GM21526 (cell line): Measurements from ENCODE around the gene CXXC4.

Experiments used
- ATAC-seq: cut with Tn5 transposase; IDR thresholded peaks from one replicate; pipeline ENCODE4 v1.9.1; 2021; ENCODE audit warnings: moderate library complexity; ENCODE audit not compliant: unreplicated experiment, low FRiP score

The CXXC4 gene

DNA sequence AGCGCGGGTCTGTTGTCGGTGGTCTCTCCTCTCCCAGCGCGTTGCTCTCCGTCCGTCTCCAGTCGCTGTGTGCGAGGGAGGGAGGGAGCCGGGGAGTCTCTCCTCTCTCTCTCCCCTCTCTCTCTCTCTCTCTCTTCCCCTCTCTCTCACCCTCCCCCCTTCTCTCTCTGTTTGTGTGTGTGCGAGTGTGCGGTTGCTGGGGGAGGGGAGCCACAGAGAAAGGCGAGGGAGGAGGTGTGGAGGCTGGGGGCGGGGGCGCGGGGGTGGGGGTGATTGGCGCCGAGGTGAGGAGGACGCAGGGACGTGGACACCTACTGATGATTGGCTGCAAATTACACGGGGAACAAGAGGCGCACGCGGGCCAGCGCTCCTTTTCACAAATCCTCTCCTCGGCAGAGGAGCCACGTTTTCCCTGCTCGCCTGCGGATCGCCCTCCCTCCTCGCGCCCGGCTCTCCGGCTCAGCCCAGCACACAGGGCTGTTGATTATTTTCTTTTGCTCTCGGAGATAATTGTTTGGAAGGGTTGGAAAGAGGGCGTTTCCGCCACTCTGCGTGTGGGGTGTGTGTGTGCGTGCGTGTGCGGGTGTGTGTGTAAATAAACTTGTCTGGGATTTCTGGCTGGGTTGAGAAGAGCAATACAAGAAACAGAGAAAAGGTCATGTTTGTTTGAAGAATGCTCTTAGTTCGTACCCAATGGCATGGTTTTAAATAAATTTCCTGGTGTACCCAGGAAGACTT, at the start of gene CXXC4:
Gene CXXC4, minus strand, starts transcription at position 73 of the 738 bp plus-strand sequence. CDS start 3,092 bp downstream, outside the sequence.
- no peak for ATAC-seq

DNA sequence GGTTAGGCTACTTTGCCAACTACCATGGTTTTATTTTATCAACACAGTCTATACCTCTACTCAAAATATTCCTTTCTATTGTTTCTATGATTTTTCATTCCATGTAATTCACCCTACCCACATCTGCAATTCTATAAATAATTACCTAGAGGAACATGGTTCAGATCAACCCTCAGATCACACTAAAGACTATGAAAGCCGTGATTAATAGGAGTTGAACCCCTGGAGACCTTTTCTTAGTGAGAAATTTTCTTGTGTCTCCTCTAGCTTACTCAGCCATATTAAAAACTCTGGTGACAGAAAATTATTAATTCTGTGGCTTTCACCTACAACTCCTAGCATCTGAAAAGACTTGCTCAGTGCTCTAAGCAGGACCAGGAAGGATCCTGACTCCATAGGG, 38.5 kb upstream of the CXXC4 start:
- ATAC-seq: no peak

DNA sequence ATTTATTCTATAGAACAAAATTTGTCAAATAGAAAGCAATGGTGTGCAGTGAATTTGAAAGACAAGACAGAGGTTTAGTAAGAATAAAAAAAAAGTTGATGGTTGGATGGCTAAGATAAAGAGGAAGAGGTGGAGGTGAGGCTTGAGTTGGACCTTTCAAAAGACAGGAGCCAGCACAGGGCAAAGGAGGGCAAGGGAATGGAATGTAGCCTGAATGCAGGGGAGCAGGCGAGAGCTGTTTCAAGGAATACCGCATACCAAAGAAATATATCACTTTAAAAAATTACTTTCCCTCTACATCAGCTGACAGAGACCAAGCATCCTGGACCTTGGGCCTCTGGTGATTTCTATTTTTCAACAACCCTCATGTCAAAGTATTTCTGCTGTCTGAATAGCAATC, 38.0 kb upstream of the CXXC4 start:
- no peak for ATAC-seq

DNA sequence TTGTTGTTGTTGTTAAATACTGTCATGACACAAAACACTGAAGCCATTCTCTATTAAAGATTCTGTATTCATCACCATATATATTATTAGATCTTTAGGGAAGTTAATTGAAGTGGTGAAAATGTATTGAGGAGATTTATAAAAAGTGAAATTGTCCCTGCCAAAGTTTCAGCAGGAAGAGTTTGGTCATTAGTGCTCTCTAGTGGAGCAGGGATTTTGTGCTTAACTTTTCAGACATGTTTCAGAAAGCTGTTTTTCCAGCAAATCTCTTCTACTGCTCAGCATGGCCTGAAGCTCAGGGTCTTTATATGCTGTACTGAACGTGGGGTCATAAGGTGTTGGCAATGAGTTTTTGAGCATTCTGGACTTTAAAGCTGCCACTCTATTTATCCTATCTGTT, 36.7 kb upstream of the CXXC4 start:
- ATAC-seq: no peak

DNA sequence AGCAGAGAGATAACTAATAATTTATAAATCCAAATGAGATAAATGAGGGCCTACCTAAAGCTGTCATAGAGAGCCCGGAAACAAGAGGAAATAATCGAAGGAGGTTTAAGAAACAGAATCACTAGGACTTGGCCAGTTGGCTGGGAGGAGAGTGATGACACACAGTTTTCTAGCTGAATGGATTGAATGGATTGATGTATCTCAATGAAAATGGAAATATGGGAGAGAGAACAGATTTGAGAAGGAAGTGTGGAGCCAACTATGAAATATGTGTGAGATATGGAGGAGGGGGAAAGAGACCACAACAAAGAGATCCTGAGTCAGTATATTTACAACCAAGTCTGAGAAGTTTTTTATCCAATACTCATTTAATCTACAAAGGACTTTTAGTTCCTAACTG, 35.7 kb upstream of the CXXC4 start:
- no peak for ATAC-seq

DNA sequence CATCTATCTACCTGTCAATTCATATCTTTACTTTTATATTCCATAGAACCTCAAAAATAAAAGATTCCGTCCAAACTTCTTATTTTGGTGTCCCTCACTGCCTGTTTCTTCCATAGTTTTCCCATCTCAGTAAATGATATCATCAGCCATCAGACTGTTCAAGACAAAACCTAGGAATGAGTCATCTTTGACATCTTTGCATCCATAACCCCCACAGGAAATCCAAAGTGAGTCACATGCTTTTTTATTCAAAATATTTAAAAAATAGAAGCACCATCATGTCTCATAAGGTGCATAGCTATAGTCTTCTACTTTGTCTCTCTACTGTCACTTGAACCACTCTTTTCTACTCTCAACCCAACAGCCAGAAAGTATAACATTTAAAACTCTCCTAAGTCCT, 29.9 kb upstream of the CXXC4 start:
- ATAC-seq: no peak

DNA sequence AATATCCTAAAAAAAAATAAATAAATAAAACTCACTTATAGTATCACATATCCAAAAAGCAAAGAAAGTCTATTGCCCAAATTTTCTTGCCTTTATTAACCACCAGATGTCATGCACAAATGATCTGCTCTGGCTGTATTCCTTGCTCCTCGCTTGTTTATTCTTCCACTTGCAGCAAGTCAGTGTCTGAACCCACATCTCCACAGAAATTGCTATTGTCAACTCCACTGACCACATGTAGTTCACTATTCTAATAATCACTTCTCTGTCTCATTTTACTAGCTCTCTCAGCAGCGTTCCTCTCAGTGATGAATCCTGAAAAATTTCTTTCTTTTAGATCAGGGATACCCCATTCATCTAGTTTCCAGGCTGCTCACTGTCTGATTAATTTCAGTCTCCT, 29.3 kb upstream of the CXXC4 start:
- ATAC-seq: no peak

DNA sequence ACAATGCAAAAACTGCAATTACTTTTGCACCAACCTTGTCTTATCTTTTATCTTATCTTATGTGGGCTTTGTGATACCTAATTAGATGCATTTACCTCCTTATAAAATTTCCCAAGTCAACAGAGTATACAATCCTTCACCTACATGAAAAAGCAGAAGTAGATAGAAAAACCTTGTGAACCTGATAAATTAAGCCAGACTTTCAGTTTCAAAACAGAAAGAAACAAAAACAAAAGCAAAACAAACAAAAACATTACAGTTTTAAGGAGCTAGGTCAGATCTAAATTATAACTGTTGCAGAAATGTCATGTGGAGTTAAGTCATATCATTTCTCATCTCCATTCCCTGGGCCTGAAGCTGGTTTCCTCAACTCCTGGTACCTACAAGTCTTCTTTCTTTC, 24.9 kb upstream of the CXXC4 start:
- peak; percentile 91 for ATAC-seq

DNA sequence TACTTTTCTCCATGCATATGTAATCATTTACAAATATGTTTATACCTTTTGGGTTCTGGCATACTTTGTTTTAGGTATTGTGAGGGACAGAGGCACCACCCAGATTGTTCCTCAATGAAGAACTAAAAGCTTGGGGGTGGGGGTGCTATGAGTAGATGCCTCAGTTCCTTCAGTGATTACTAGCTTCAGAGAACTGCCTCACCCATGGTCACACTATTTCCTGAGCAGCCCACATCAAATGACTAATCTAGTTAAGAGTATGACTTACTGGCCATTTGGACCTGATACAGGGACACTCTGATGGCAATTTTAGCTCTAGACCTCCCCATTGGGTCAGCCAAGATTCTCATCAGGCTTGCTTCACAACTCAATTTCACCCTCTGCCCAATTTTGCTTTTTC, 22.2 kb upstream of the CXXC4 start:
- no peak for ATAC-seq

DNA sequence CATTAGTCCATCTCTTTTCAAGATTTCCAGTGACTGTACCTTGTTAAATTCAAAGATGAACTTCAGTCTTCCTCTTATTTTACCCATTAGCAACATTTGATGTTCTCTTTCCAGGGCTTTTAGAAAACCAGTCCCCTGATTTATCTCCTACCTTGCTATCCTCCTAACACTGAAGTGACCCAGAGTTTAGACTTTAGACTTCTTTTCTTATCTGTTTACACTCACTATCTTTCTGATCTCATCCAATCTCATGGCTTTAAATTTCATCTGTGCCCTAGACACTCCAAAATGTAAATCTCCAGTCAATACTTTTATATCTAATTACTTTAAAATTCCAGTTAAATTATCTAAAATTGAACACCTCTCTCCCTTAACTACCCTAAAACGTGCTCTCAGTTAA, 13.5 kb upstream of the CXXC4 start:
- ATAC-seq: no peak

DNA sequence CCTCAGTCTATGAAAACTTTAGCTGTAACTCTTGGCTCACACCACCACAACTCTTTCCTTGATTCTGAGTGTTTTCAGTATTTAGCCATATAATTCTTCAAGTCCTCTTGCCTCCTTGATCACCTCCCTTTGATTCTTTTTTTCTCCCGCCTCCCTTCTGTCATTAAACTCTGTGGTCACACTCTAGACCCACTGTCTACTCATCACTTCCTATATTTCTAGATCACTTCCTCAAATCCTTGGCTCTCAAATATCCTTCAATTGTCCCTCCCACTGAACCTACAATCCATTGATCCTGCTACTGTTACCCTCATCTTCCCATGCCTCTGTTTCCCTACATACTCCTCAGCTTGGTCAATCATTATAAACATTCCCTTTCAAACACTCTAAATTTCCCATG, 12.4 kb upstream of the CXXC4 start:
- ATAC-seq: no peak

DNA sequence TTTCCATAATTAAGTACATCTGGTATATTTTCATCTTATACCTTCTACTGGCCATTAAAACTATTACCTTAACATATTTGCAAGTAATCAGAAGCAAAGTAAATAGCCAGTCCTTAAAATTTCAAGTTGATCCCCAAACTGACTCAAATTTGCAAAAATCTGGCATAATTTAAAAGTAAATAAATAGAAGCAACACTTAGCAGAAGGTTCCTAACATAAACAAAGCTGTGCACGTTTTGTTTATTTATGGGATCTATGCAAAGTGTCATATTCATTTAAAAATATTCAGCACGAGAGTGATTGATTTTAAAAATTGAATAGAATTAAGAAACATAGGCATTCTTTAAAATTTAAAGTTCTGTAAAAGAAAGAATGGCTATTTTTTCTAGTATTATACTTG, 9.8 kb upstream of the CXXC4 start:
- ATAC-seq: no peak

DNA sequence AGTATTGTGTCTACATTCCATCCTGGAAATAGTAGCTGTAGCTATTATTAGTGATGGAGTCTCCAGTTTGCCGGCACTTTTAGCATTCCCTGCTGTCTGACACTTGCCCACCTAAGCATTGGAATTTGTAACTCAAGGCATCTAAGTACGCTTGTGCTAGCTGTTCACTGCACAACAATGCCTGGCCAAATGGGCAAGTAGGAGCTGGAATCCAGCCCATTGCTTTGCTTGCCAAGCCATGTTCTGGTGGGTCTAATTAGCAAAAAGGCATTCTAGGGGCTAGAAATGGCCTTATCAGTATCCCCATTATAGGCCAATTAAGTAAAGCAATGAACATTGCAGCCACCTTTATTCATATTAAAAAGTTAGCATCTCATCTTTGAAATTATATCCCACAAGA, 7.8 kb upstream of the CXXC4 start:
- ATAC-seq: no peak

DNA sequence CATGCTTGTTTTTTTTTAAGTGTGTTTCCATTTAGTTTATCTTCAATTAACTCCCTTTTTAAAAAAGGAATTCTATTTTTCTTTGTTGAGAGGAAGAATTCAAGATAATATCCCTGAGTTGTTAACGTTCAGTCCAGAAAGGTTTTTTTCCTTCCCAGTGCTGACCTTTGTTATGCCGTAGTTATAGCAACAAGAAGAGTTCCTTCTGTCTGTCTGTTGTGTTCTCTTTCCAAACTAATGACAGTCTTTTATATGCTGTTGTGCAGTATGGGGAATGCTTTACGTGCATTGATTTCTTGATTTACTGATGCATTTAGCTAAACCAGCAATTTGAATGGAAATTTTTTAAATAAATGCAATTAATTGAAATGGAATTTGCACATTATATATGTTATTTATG, 6.6 kb upstream of the CXXC4 start:
- ATAC-seq: no peak

DNA sequence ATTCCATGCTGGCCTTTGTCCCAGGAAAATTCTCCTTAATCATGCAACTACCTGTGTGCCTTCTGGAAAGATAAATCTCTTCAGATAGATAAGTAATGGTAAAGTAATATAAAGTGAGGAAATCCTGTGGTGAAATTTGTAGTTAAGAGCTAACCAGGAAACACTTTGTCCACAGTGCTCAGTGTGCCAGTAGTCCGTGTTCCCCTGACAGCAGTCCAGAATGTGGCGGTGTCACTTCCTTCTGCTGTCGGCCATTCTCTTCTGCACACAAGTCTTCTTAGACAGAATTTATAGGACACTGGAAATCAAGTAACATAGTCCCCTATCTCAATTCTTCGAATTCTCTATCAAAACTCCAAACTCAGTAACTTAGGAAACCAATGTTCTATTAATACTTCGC, 5.7 kb upstream of the CXXC4 start:
- no peak for ATAC-seq

DNA sequence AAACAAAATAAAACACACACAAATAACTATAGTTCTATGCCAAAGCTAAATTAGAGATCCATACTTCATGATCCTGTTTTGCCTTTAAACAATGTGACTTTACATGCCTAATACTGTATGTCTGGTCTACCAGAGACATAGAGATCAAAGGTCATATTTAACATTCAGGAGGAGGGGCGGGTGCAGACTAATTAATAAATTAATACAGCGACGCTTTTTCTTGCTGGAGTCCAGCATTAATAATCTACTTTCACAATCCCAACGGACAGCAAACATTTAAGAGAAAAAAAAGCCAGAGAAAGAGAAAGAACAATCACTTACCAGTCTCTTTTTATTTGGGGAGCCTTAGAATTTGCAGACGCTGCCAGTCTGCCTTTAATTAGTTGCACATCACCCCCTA, 509 bp downstream of the CXXC4 start:
- ATAC-seq: no peak

DNA sequence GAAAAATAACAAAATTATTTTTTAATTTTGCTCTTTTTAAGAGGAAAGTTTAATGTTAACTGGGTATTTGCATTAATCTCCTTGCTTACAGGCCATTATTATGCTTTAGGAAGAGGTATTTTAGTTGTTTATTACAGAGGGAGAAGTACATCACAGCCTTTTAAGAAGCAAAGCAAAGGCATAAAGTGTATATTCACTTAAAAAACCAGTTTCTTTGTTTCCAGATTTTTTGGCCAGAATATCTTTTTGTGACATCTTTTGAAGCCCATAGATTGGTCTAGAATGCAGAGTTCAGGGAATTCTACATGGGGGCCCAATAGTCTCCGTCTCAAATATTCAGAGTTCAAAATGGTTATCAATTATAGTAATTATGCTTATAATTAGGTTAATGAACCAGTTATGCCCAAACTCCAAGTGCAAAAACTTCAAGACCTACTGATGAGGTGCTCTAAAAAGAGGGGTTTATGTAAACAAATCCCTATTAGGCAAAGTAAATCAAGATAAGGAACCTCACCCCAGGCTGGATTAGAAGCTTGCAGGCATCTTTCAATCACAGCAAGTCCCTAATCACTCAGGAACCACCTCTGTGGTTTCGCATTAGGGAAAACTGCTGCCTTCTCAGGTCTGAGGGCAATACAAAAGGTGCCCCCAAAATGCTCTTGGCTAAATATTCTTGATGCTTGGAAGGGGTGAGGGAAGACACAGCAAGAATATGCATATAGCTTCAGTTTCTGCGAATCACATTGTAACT, 1.4 kb downstream of the CXXC4 start:
- ATAC-seq: no peak

DNA sequence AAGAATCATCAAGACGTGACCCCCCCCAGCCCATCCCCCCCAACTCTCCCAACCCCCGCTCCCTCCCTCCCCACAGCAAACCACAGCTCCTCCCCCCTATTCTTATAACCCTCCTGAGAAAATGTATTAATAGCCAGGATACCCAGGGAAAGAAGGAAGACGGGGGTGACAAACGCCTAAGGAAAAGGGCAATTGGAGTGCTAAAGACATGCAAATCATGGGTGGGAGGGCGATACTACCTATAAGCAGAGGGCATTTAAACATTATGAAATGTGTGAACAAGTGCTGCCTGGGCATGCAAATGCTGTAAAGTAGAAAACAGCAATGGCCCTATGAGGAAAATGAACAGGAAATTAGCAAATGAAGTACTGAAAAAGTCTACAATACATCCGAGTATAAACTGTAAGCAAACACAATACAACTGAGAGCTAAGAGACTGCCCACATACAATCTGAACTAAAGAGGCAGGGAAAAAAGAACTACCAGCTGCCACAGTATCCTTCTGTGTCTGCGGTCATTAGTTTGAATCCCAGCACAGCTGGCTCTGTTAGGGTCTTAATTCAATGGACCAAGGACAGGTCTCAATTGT, 2.4 kb downstream of the CXXC4 start:
- ATAC-seq: peak; percentile 37

DNA sequence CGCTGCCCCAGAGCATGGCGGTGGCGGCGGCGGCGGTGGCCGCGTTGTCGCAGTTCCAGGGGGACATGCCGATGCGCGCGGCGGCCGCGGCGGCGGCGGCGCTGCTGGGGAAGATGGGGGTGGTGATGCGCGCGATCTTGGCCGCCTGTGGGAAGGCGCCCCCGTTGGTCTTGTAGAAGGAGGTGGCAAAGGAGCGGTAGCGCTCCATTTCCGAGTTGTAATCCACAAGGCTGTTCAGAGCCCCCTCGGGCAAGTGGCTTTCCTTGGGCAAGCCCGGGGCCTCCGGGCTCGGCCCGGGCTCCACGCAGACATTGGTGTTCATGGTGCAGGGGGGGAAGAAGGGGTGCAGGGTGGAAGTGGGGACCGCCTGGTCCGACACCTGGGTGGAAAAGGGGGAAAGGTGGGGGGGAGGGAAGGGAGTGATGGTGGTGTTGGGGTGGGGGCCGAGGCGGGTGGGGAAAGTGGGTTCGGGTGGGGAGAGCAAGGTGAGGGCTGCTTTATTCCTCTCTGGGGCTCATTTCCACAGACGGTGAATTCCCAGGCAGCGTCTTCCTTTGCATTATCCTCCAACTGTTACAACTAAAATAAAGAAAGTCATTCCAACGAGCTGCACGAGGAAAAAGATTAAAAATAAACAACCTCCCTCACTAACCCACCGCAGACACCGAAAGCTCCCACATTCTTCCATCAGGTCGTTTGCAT, 3.1 kb downstream of the CXXC4 start:
- ATAC-seq: peak; percentile 36

DNA sequence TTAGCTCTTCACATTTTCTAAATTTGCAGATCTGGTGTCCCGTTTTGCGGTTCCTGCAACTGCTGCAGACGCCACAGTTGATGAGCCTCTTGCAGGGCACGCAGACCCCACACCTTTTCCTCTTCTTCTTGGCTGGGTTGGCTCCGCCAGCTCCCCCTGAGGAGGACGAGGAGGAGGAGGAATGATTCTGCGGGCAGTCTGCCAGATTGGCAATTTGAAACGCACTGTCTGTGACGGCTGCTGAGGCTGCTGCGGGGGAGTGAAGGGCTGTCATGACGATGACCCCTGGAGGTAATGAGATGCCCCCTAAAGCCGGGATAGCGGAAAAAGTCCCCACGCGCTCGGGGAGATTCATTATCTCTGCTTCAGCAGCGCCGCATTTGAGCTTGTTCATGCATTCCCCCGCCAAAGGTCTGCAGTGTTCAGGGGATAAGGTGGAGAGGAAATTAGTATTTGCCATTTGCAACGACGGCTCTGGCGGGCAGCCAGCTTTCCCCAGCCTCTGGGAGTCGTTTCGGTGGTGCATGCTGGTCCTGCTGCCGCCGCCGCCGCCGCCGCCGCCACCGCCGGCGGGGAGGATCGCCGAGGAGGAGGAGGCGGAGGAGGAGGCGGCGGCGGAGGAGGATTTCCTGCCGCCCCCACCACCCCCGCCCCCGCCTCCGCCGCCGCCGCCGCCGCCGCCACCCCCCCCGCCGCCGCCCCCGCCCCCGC, 3.8 kb downstream of the CXXC4 start:
- peak; percentile 28 for ATAC-seq
